Measurements from ENCODE around the gene DPH5.
A peak's percentile ranks its signal among the peaks of the same experiment; 100 is the strongest.

Gene DPH5

GRCh38 chr1:101030881-101031280 is 5.3 kb upstream of the DPH5 start:
- no peak for DNase-seq

- no peak for DNase-seq
Observed at GRCh38 chr1:101029184-101029583, 3.6 kb upstream of the DPH5 start.

- no peak for DNase-seq
Observed at GRCh38 chr1:101028466-101028865, 2.9 kb upstream of the DPH5 start.

GRCh38 chr1:101027194-101027772 is 1.7 kb upstream of the DPH5 start:
- no peak for DNase-seq

GRCh38 chr1:101026430-101026788 is 825 bp upstream of the DPH5 start:
- DNase-seq: no peak

GRCh38 chr1:101025283-101025656 is 314 bp downstream of the DPH5 start:
- peak; percentile 52 to 56 for DNase-seq

GRCh38 chr1:101022294-101022693 is 3.3 kb downstream of the DPH5 start:
- DNase-seq: no peak

- no peak for DNase-seq
Observed at GRCh38 chr1:101017448-101017847, 8.1 kb downstream of the DPH5 start.

GRCh38 chr1:101013776-101014175 is 11.8 kb downstream of the DPH5 start:
- no peak for DNase-seq

- no peak for DNase-seq
Observed at GRCh38 chr1:101008229-101008834, 17.3 kb downstream of the DPH5 start.

- no peak for DNase-seq
Observed at GRCh38 chr1:101006553-101006952, 19.0 kb downstream of the DPH5 start.

GRCh38 chr1:101005871-101006270 is 19.7 kb downstream of the DPH5 start:
- DNase-seq: no peak

GRCh38 chr1:101005183-101005582 is 20.4 kb downstream of the DPH5 start:
- no peak for DNase-seq

- DNase-seq: no peak
Observed at GRCh38 chr1:101004670-101005069, 20.9 kb downstream of the DPH5 start.

GRCh38 chr1:101004061-101004460 is 21.5 kb downstream of the DPH5 start:
- DNase-seq: no peak

- DNase-seq: no peak
Observed at GRCh38 chr1:101003012-101003650, 22.5 kb downstream of the DPH5 start.

GRCh38 chr1:101002551-101002950 is 23.0 kb downstream of the DPH5 start:
- DNase-seq: no peak

GRCh38 chr1:101000131-101000873 is 25.3 kb downstream of the DPH5 start:
- no peak for DNase-seq

GRCh38 chr1:100998426-100998825 is 27.2 kb downstream of the DPH5 start:
- DNase-seq: no peak

GRCh38 chr1:100995198-100995988 is 30.2 kb downstream of the DPH5 start:
- no peak for DNase-seq

GRCh38 chr1:100989306-100990077 is 36.1 kb downstream of the DPH5 start:
- DNase-seq: no peak

GRCh38 chr1:100988121-100988520 is 37.5 kb downstream of the DPH5 start:
- no peak for DNase-seq
